GM19468 (cell line): ENCODE data around the gene WDR6.

Experiments
- ATAC-seq: cut with Tn5 transposase; IDR thresholded peaks from one replicate; pipeline ENCODE4 v1.9.1; 2021; ENCODE audit warnings: mild to moderate bottlenecking, moderate library complexity, moderate number of reproducible peaks; ENCODE audit not compliant: unreplicated experiment; ENCODE audit errors: extremely low read depth

Gene WDR6

GRCh38 chr3:49013113-49013737 is 6.0 kb downstream of the WDR6 start:
- no peak for ATAC-seq

- ATAC-seq, result no peak
These were observed 6.8 kb downstream of the WDR6 start for GRCh38 chr3:49013738-49014660.

GRCh38 chr3:49015072-49015471 is 7.9 kb downstream of the WDR6 start:
- ATAC-seq, result no peak

- no peak for ATAC-seq
These were observed 8.6 kb downstream of the WDR6 start for GRCh38 chr3:49015765-49016164.

- no peak for ATAC-seq
These were observed 9.4 kb downstream of the WDR6 start for GRCh38 chr3:49016414-49017228.

GRCh38 chr3:49017229-49017970 is 10.2 kb downstream of the WDR6 start:
- ATAC-seq, result no peak

GRCh38 chr3:49017971-49018706 is 10.9 kb downstream of the WDR6 start, which contains the start of gene DALRD3:
Gene DALRD3 (minus strand): TSS chr3:49018580. CDS start chr3:49018564, 16 bp downstream.
- ATAC-seq, result no peak

GRCh38 chr3:49018707-49019006 is 11.5 kb downstream of the WDR6 start:
- no peak for ATAC-seq

GRCh38 chr3:49019941-49020329 is 12.7 kb downstream of the WDR6 start:
- no peak for ATAC-seq

- no peak for ATAC-seq
These were observed 13.4 kb downstream of the WDR6 start for GRCh38 chr3:49020330-49021212.

- ATAC-seq, result peak; percentile 44
These were observed 14.1 kb downstream of the WDR6 start for GRCh38 chr3:49021213-49021812.

- peak; percentile 29 for ATAC-seq
These were observed 14.9 kb downstream of the WDR6 start, which contains the start of gene NDUFAF3 for GRCh38 chr3:49021813-49022687. Gene NDUFAF3 (plus strand): TSS chr3:49022121. CDS start chr3:49022145, 24 bp downstream.

GRCh38 chr3:49022688-49023171 is 15.5 kb downstream of the WDR6 start:
- no peak for ATAC-seq

- ATAC-seq, result no peak
These were observed 16.6 kb downstream of the WDR6 start for GRCh38 chr3:49023775-49024174.

GRCh38 chr3:49024449-49024848 is 17.3 kb downstream of the WDR6 start:
- ATAC-seq, result no peak

GRCh38 chr3:49025005-49025792 is 18.0 kb downstream of the WDR6 start:
- ATAC-seq, result no peak
